PC-9 (cell line): ENCODE data around the gene MPZL2. TPM values are rescaled to one million over a fixed set of nuclear protein-coding genes. Genes with fewer than 3 reads are reported as not detected.

ENCODE experiments used
- Bru-seq: library from RNA; stranded (reverse); fragments of 400-500 nt; gene quantifications from one replicate; lab custom pipeline; 2021; lab: Mats Ljungman, UMichigan
- BruChase-seq, 2 experiments: library from RNA; stranded (reverse); fragments of 400-500 nt; gene quantifications; one replicate each; lab custom pipeline; 2021; lab: Mats Ljungman, UMichigan
- BruUV-seq: library from RNA; stranded (reverse); fragments of 400-500 nt; replicated peaks from 2 replicates; lab custom pipeline; 2021; lab: Mats Ljungman, UMichigan
- CTCF ChIA-PET: fragments of 300-600 bp; sonication (Branson Sonifier 250); formaldehyde crosslinking; loops from one replicate; lab custom pipeline; 2022; ENCODE audit warnings: antibody characterized with exemption; lab: Charles Lee
- POLR2A ChIA-PET: fragments of 300-600 bp; sonication (Branson Sonifier 250); formaldehyde crosslinking; loops from one replicate; lab custom pipeline; 2022; ENCODE audit warnings: antibody characterized with exemption; ENCODE audit not compliant: unreplicated experiment; lab: Charles Lee
- DNase-seq, 2 experiments: peaks; one replicate each; pipeline versions ENCODE4 v3.0.0 to v3.0.0-alpha.2; 2015 to 2022; ENCODE audit warnings: mixed read lengths in 1 of 2
- H2AFZ ChIP-seq: fragments of 200-600 bp; sonication (generic); 2 replicates; pipeline ENCODE4 v1.8.1; 2017; ENCODE audit warnings: antibody characterized with exemption
- H3F3A ChIP-seq: fragments of 200-600 bp; sonication (generic); 2 replicates; pipeline ENCODE4 v1.8.1; 2017; ENCODE audit warnings: antibody characterized with exemption, mild to moderate bottlenecking, low read depth; ENCODE audit not compliant: insufficient read depth
- H3K27ac ChIP-seq: fragments of 200-600 bp; sonication (generic); 2 replicates; pipeline ENCODE4 v1.6.1; 2016; ENCODE audit warnings: mixed run types
- H3K27me3 ChIP-seq: fragments of 200-600 bp; sonication (generic); 2 replicates; pipeline ENCODE4 v1.6.1; 2016; ENCODE audit warnings: low read depth, mixed run types; ENCODE audit not compliant: insufficient read depth
- H3K36me3 ChIP-seq: fragments of 200-600 bp; sonication (generic); 2 replicates; pipeline ENCODE4 v1.6.1; 2016; ENCODE audit warnings: low read depth, mixed run types
- H3K4me1 ChIP-seq: fragments of 200-600 bp; sonication (generic); replicated peaks from 2 replicates; pipeline ENCODE4 v1.6.1; 2016; ENCODE audit warnings: mixed run types; ENCODE audit not compliant: insufficient read depth
- H3K4me2 ChIP-seq: fragments of 200-600 bp; sonication (generic); 2 replicates; pipeline ENCODE4 v1.6.1; 2017; ENCODE audit warnings: mixed run types
- H3K4me3 ChIP-seq: fragments of 200-600 bp; sonication (generic); 2 replicates; pipeline ENCODE4 v1.6.1; 2016; ENCODE audit warnings: mixed run types
- H3K79me2 ChIP-seq: fragments of 200-600 bp; sonication (generic); 2 replicates; pipeline ENCODE4 v1.6.1; 2017; ENCODE audit warnings: low read depth, mixed run types
- H3K9me2 ChIP-seq: fragments of 200-600 bp; sonication (generic); 2 replicates; pipeline ENCODE4 v1.8.1; 2017; ENCODE audit warnings: mild to moderate bottlenecking; ENCODE audit not compliant: insufficient read depth
- H3K9me3 ChIP-seq: fragments of 200-600 bp; sonication (generic); 2 replicates; pipeline ENCODE4 v1.8.1; 2016; ENCODE audit warnings: low read depth; ENCODE audit not compliant: insufficient read depth
- H4K20me1 ChIP-seq: fragments of 200-600 bp; sonication (generic); 2 replicates; pipeline ENCODE4 v1.8.1; 2017; ENCODE audit not compliant: insufficient read depth
- CTCF ChIP-seq: fragments of 200-600 bp; sonication (generic); conservative IDR thresholded peaks from 2 replicates; pipeline ENCODE4 v1.6.1; 2017; ENCODE audit warnings: mixed run types, antibody characterized with exemption, mild to moderate bottlenecking, moderate library complexity
- EZH2 ChIP-seq: fragments of 200-600 bp; sonication (generic); IDR thresholded peaks from 2 replicates; pipeline ENCODE4 v1.8.0; 2017; ENCODE audit warnings: antibody characterized with exemption, low read depth
- intact Hi-C: fragments of 100-400 bp; cut with micrococcal nuclease; formaldehyde crosslinking; loops from one replicate; pipeline ENCODE4 v1.10.0; 2022; ENCODE audit not compliant: unreplicated experiment
- long read RNA-seq: library from polyadenylated mRNA; stranded (forward); transcript quantifications from one replicate; pipeline ENCODE4 v2.0.0, GENCODE V29; 2022
- total RNA-seq: library from RNA; stranded (reverse); gene quantifications from 2 replicates; pipeline ENCODE4 v1.2.3, GENCODE V29; 2021

The MPZL2 gene
- total RNA-seq = 39.4 and 43.1 TPM in 2 replicates
- Bru-seq, nascent RNA = percentile 88 among the genes with signal in this experiment
- BruChase-seq, experiment 1, labeled RNA remaining after a 2-hour chase = percentile 90 among the genes with signal in this experiment
- percentile 94 among the genes with signal in this experiment for BruChase-seq, experiment 2, labeled RNA remaining after a 6-hour chase
- long read RNA-seq, transcript MPZL2-201 (6 exons, 2,620 nt) = major isoform, 72 of 108 reads
- long read RNA-seq, transcript MPZL2-202 (5 exons, 1,370 nt) = minor isoform, 18 of 108 reads
- long read RNA-seq, partial matches to known transcripts = 5 of 108 reads
- long read RNA-seq, other reads (novel, unspliced or antisense) = 10 of 108 reads

GRCh38 chr11:118263695-118264568, at the start of gene MPZL2:
Gene MPZL2, minus strand, starts transcription at chr11:118264297. Its CDS starts 144 bp downstream, at chr11:118264153.
- DNase-seq = peak; percentile 86 to 94
- H3K4me2 ChIP-seq = peak within 1 kb of the TSS; percentile 88
- no peaks in the 10 kb centered on the region for H3K9me3 ChIP-seq
- CTCF ChIA-PET = interaction anchor here (0.6 to 1.9 kb wide), 3 partner anchors 11 to 111 kb away, joined by 7 to 13 read pairs (median 12); no protein-coding TSS in a partner anchor
- no peaks in the 10 kb centered on the region; the same call in 1 of the 2 replicates for H3K9me2 ChIP-seq
- intact Hi-C loops = loop anchor here (1.0 to 5.0 kb wide), 4 partner anchors 13 to 88 kb away; no protein-coding TSS in a partner anchor
- H3K27me3 ChIP-seq = no peaks in the 10 kb centered on the region
- peak within 1 kb of the TSS; percentile 86 for H3K4me3 ChIP-seq
- H4K20me1 ChIP-seq = no peaks in the 10 kb centered on the region
- peaks cover 40% of the 10 kb centered on the region for H3K4me1 ChIP-seq
- H2AFZ ChIP-seq = peak within 1 kb of the TSS; percentile 92
- POLR2A ChIA-PET = interaction anchor here (0.5 to 1.2 kb wide), 6 partner anchors 11 to 649 kb away, joined by 3 to 11 read pairs (median 4); partner anchors contain the start of genes JAML and MPZL3
- H3K36me3 ChIP-seq = peaks cover 30% of the 10 kb centered on the region
- H3F3A ChIP-seq = peaks cover 39% of the 10 kb centered on the region
- peaks cover 24% of the 10 kb centered on the region for H3K79me2 ChIP-seq
- TF ChIP-seq EZH2 (no peak), CTCF (no peak; the same call in 1 of the 2 replicates)
- TSS peak; percentile 67 for BruUV-seq
- H3K27ac ChIP-seq = peak within 1 kb of the TSS; percentile 95

DNA sequence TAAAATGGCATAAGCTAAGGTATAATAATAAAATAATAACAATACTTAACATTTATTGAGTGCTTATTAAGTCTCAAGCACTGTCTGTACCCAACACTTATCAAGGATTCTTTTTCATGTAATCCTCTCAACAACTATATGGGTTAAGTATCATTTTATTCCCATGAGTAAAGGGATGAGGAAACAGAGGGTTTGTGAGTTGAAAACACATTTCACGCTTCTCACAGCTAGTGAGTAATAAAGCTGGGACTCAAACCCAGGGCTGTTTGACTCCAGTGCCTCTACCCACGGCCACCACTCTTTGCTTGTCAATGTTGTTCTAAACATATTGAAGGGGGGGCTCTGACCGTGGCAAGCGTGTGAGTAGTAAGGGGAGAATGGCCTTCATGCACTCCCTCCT, 49.1 kb upstream of the MPZL2 start:
- ChIA-PET CTCF (no interaction called here), POLR2A (no interaction called here)
- Histone ChIP-seq H3K79me2 (no peaks in the 10 kb centered on the region), H3K9me2 (no peaks in the 10 kb centered on the region), H3F3A (peaks cover 31% of the 10 kb centered on the region), H3K27ac (no peak overlapping the region), H3K36me3 (no peaks in the 10 kb centered on the region), H4K20me1 (no peaks in the 10 kb centered on the region), H3K4me3 (no peak overlapping the region), H3K4me1 (peaks cover 70% of the 10 kb centered on the region), H3K9me3 (no peaks in the 10 kb centered on the region), H3K4me2 (no peak overlapping the region), H3K27me3 (no peaks in the 10 kb centered on the region), H2AFZ (no peak overlapping the region)
- intact Hi-C loops = no loop called here
- DNase-seq = no peak
- no TSS peak for BruUV-seq
- TF ChIP-seq CTCF (no peak), EZH2 (no peak)

DNA sequence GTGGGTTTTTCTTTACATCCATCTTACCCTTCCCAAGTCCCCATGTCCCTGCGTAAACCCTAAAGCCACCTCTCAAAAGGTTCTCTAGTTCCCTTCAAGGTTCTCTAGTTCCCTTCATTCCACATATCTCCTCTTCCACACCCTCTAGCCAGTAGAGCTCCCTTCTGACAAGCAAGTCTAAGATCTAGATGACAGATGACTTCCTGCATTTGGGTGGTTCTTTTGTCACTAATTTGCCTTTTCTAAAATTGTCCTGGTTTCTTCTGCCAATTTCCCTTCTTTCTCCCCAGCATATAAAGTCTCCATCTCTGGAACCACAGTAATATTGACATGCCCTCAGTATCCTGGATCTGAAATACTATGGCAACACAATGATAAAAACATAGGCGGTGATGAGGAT, 48.2 kb upstream of the MPZL2 start:
- Histone ChIP-seq H3K4me1 (peaks cover 61% of the 10 kb centered on the region), H3K27ac (no peak overlapping the region), H3F3A (peaks cover 27% of the 10 kb centered on the region), H3K9me2 (no peaks in the 10 kb centered on the region), H3K79me2 (no peaks in the 10 kb centered on the region), H2AFZ (no peak overlapping the region), H3K4me2 (no peak overlapping the region), H3K27me3 (no peaks in the 10 kb centered on the region), H3K9me3 (no peaks in the 10 kb centered on the region), H3K4me3 (no peak overlapping the region), H4K20me1 (no peaks in the 10 kb centered on the region), H3K36me3 (no peaks in the 10 kb centered on the region)
- POLR2A ChIA-PET = interaction anchor here (0.5 kb wide), 1 partner anchor 33 kb away, joined by 3 read pairs; no protein-coding TSS in a partner anchor
- TF ChIP-seq CTCF (no peak), EZH2 (no peak)
- intact Hi-C loops = no loop called here
- CTCF ChIA-PET = no interaction called here
- BruUV-seq = no TSS peak
- DNase-seq = no peak
